HG02759 (cell line): ENCODE measurements around the gene VRTN.

Source experiments
- ATAC-seq: cut with Tn5 transposase; IDR thresholded peaks from one replicate; pipeline ENCODE4 v1.9.1; 2021; ENCODE audit warnings: mild to moderate bottlenecking, moderate library complexity; ENCODE audit not compliant: unreplicated experiment

The VRTN gene

GRCh38 chr14:74392616-74393570, 44.6 kb downstream of the VRTN start:
- no peak for ATAC-seq

DNA sequence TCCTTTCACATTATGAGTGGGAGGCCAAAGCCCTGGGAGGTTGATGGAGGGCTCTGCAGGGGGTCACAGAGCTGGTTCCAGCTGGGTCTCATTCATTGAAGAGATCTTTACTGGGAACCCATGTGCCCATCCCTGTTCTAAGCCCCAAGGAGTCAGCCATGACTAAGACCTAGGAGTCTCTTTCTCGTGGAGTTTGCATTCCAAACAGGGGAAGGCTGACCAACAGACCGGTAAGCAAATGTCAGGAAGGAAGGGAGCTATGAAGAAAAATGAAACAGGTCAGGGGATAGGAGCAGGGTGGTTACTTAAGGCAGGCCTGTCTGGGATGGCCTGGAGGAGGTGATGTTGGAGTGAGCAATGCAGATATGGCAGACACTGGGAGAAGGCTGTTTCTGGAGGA, 46.3 kb downstream of the VRTN start:
- ATAC-seq = no peak

GRCh38 chr14:74395094-74395493, 46.8 kb downstream of the VRTN start:
- ATAC-seq = no peak

DNA sequence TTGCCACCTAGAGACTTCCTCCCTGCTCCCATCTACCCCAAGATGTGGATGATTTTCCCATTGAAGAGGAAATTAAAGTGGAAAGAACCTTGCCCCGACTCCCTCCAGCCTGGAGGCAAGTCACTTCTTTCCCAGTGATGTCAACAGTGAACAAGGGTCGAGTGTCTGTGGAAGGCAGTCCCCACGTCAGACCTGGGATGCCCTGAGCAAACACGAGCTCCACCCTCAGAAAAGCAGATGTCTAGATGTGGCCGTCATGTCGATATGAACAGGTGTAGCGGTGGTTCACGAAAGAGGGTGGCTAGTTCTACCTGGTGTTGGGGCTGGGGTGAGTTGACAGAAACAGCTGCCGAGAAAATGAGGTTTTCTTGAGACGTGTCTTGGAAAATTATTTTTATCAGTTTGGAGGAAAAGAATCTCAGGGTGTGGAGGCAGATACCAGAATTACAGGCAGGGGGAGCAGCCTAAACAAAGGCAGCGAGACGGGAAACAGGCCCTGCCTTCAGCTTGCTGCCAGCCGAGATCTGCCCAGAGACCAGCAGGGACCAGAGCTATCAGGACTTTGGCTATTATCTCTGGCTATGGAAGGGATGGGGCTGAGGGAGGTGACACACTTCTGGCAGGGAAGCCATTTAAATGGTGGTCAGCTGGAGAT, 51.9 kb downstream of the VRTN start:
- no peak for ATAC-seq

GRCh38 chr14:74400919-74401503, 52.7 kb downstream of the VRTN start:
- peak; percentile 6 for ATAC-seq

- peak; percentile 78 for ATAC-seq
These were observed 53.4 kb downstream of the VRTN start for GRCh38 chr14:74401504-74402241.

DNA sequence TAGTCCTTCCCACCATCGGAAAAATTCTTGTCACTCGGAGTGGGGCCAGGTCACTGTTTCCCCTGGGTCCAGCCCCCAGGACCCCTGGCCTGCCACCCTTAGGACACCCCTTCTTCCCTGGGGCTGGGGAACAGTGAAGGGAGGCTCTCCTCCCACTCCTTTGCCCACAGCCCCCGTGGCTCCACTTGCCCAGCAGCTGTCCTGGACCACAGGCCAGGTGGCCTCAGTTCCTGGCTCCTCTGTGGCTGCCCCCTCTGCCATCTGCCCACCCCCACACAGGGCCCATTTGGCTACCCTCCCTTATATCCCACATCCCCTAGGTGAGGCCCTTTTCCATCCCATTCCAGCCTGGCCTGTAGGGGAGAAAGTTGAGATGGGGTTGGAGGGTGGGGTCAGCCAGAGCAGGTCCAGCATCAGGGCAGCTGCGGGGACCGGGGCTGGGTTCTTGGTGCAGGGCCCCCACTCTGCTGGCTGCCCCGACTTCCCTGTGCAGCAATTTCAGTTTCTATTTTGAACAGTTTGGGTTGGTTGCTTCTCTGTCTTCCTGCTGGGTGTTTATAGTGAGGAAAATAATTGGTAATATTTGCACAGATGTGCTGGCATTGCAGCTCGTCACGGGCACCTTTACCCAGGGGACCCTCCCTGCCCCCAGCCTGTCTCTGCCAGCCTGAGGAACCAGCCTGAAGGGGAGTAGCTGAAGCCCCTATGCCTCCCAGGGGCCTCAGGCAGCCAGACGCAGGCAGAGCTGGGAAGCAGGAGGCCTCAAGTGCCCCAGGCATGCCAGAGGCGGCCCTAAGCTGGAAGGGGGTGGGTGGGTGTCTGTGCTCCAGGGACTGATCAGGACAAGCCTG, 54.4 kb downstream of the VRTN start:
- no peak for ATAC-seq

DNA sequence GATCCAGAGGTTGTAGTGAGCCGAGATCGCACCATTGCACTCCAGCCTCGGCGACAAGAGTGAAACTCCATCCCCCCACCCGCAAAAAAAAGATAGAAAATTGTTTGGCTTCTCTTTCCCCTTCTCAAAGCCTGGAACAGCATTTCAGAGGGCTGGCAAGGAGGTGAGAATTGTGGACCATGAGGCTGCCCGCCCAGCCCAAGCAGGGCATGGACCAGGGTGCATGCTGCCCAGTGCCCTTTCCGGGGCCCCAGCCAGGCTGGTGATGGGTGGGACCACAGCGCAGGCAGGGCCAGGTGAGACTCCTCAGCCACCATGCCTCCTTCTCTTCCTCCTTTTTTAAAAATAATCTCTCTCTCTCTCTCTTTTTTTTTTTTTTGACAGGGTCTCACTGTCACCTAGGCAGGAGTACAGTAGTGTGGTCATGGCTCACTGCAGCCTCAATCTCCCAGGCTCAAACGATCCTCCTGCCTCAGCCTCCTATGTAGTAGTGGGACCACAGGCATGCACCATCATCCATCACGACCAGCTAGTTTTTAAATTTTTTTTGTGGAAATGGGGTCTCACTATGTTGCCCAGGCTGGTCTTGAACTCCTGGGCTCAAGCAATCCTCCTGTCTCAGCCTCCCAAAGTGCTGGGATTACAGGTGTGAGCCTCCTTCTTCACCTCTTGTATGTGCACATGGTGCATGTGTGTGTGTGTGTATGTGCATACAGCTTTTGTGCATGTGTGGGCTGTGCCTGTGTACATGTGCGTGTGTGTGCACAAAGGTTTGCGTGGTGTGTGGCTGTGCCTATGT, 55.5 kb downstream of the VRTN start:
- no peak for ATAC-seq

DNA sequence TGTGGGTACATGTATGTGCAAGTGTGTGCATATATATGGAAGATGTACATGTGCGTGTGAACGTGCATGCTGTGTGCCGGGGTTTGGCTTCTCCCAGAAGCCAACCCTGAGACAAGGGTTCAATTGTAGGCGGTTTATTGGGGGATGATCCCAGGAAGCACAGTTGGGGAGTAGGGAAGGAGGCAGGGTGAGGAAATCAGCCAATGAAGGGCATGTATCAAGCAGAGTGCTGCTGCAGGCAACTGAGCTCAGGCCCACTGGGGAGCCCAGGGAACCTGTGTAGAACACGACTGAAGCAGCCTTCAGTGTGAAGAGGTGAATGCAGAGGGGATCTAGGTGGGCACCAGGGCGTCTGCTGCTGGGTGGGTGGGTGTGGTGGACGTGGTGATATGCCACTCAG, 56.2 kb downstream of the VRTN start:
- ATAC-seq = no peak

- ATAC-seq = no peak
These were observed 57.4 kb downstream of the VRTN start for GRCh38 chr14:74405663-74406062.

DNA sequence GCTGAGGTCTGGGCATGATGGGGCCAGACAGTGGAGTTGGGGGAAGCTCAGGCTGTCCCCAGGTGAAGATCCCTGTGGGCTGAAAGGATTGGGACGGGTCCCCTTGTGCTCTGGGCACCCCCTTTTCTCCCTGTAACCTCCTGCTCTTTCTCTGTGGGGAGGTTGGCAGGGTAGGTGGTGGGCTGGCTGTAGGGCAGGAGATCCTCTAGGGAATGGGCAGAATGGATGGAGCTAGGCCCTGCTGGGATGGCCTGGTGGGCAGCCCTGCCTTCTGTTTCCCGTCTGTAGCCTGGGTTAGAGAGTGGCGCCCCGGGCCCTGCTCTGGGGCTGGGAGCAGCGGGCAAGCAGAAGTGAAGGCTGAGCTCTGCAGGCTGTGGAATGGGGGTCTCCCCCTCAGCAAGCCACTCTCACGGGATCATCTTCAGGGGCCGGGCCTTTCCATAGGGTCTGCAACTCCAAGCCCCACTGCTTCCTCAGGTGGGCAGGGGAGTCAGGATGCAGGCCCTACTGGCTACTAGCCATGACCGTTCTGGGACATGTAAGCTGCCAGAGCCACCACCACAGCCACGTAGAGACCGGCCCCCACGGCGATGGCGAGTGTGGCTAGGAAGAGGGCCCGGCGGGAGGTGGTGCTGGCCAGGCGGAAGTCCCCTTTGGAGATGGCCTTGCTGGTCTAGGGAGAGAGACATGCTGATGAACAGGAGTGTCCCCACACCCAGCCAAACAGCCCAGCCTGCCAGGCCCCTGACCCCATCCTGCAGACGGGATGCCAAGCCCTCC, 58.9 kb downstream of the VRTN start:
- no peak for ATAC-seq

DNA sequence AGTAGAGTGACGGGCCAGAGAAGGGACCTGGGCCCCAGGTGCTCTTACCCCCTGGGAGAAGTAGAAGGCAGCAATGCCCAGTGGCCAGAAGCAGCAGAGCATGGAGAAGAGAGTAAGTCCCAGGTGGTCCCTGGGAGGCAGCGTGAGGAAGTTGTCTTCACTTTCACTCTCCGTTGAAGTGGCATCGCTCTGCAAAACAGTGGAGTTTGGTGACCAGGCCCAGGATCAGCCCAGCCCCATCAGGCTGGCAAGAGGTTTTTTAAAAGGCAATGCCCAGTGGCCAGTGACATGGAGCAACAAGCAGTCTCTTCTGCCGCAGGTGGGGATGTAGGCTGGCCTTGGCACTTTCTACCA, 59.5 kb downstream of the VRTN start:
- no peak for ATAC-seq

- no peak for ATAC-seq
These were observed 60.6 kb downstream of the VRTN start for GRCh38 chr14:74408870-74409269.

DNA sequence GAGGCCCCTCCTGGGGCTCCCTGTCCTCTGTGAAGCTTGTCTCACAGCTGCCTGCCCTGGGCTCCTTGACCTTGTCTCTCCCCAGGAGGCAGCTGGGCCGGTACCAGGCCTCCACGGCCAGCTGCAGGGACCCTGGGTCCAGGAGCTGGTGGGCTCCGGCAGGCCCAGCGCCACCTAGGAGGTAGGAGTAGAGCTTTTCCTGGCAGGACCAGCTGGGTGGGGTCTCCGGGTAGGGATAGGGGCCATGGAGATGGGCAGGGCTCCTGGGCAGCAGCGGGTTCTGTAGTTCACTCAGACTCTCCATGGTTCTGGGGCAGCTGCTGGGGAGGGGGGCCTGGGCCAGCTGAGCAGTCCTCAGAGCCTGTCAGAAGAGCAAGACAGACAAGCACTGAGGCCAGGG, 61.2 kb downstream of the VRTN start:
- no peak for ATAC-seq
